Retina (tissue), 1 donor: ENCODE data around the gene TMEM37.
A peak's percentile ranks its signal among the peaks of the same experiment; 100 is the strongest.
"Not testable (repeated sequence)": the region's sequence is repeated elsewhere in the genome, so short reads cannot be mapped to it uniquely, and the experiment has no call there.

Experiments used
- DNase-seq: peaks from one replicate; pipeline ENCODE4 v3.0.0-alpha.2; 2016

Gene TMEM37, protein sequence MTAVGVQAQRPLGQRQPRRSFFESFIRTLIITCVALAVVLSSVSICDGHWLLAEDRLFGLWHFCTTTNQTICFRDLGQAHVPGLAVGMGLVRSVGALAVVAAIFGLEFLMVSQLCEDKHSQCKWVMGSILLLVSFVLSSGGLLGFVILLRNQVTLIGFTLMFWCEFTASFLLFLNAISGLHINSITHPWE

DNA sequence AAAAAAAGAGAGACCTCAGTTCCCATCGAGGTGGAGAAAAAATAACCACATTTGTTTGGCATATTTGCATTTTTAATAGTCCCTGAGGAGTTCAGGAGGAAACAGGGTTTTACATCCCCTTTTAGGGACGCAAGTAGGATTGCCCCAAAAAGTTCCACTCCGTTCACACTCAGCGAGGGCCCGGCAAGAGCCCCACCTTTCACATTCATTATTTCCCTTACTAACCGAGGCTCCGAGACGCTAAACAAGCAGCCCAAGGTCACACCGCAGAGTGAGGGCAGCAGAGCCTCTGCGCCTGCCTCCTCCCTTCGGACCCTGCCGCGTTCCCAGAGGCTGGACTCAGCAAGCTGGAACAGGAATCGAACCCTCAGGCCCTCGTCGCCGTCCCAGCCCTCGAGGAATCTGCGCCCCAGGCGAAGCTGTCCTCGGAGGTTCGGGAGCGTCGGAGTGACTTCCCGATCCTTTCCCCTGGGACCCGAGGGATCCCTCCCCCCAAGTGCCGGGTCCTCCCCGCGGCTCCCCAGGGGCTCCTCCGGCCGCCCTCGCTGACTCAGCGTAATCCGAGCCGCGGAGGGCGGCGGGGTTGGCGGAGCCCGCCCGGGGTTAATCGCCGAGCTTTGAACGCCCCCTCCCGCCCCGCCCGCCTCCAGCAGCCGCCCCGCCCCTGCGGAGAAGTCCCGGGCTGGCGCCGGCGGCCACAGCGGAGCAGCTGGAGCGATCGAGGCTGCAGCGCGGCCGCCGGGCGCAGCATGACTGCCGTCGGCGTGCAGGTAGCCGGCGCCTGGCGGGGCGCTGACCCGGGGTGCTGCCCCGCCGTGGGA, at the start of gene TMEM37:
Gene TMEM37, plus strand, starts transcription at position 700 of the 821 bp plus-strand sequence. Its CDS starts 50 bp downstream, at position 750.
- DNase-seq: peak; percentile 85

DNA sequence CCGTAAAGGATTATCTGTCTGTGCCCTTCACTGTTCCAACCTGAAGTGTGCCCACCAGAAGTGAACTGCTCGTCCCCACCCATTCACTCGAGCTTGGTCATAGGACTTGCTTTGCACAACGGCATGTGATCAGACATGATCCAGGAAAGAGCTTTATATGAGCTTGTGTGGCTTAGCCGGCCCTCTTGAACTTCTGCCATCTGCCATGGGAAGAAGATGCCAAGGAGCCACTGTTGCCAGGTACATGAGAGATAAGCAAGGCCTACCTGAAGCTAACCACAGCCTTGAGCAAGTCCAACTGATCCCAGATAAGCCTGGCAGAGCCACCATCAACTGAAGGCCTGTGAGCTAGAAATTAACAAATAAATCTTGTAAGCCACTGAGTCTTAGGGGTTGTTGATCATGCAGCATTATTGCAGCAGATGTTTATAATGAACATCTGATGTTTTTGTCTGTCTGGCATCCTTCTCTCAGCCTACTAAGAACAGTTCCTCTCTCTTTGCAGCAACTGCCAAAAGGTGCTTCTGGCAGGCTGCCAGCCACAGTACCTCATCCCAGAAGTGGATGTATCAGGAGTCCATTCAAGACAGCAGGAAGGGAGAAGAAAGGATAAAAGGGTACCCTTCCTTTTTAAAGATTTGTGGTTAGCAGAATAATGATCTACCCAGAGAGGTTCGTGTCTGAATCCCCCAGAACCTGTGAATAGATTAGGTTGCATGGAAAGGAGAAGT, 48.1 kb upstream of the TMEM37 start:
- DNase-seq: no peak

DNA sequence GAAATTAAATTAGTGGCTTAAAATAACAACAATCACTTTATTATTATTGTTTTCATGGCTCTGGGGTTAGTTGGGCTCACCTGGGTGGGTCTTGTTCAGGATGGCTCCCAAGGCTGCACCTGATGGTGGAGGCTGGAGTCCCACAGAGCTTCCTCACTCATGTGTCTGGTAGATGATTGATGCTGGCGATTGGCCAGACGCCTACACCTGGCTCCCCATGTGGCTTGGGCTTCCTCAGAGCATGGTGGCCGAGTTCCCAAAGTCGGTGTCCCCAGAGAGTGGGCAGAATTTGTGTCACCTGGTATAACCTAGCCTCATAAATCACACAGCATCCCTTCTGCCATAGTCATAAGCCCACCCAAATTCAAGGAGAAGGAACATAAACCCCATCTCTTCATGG, 46.7 kb upstream of the TMEM37 start:
- DNase-seq: no peak

DNA sequence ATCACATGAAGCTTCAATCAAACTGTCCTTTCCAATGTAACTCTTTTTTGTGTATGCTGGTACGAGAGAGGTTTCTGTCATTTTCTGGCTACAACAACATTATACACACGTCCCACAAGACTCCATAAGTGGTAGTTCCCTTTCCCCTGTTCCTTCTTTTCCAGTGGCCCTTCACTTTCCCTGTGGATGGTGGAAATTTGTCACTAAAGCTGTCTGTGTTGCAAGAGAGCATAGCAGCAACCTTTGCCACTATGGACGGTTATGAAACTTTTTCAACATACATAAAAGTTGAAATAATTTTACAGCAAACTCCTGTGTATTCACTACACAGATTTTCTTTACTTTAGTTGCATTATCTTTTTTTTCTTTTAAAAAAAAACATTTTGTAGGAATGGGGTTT, 46.2 kb upstream of the TMEM37 start:
- no peak for DNase-seq

DNA sequence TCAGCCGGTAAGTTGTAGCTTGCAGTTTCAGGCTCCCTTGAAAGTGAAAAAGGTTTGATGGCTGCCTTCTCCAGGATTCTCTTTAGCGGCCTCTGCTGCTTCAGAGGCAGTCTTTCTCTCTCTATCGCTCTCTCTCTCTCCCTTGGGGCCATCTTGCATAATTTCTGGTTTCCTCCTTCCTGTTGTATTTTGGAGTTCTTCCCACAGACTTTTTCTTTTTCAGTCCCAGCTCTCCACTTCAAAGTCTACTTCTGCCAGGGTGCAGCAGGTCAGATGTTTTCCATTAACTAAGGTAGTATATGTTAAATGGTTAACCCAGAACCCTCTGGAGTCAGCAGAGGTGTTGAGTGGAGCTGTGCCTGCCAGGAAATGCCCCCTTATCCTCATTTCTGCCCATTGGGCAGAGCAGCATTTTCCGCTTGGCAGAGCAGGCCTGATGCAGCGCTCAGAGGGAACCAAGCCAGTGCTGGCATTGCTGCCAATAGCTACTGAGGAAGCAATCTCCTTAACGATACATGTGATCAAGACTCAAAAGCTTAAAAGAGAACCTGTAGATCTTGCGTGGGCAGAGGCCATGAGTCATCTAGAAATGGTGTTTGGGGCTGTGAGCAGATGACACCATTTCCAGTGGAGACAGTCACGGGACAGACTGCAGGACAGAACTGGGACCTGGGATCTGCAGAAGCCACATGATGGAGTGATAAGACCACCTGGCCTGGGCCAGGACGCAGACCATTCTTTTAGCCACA, 44.1 kb upstream of the TMEM37 start:
- peak; percentile 6 for DNase-seq

DNA sequence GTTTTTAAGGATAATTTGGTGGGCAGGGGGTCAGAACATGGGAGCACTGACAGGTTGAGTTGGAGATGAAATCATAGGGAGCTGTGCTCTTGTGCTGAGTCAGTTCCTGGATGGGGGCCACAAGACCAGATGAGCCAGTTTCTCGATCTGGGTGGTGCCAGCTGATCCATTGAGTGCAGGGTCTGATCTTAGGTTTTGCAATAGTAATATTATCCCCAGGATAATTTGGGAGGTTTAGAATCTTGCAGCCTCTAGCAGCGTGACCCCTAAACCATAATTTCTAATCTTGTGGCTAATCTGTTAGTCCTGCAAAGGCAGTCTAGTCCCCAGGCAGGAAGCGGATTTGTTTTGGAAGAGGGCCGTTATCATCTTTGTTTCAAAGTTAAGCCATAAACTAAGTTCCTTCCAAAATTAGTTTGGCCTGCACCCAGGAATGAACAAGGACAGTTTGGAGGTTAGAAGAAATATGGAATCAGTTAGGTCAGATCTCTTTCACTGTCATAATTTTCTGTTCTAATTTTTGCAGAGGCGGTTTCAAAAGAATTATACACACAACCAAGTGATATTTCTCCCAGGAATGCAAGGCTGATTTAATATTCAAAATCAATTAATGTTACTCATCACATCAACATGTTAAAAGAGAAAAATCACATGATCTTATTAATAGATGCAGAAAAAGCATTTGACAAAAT, 41.9 kb upstream of the TMEM37 start:
- no peak for DNase-seq

DNA sequence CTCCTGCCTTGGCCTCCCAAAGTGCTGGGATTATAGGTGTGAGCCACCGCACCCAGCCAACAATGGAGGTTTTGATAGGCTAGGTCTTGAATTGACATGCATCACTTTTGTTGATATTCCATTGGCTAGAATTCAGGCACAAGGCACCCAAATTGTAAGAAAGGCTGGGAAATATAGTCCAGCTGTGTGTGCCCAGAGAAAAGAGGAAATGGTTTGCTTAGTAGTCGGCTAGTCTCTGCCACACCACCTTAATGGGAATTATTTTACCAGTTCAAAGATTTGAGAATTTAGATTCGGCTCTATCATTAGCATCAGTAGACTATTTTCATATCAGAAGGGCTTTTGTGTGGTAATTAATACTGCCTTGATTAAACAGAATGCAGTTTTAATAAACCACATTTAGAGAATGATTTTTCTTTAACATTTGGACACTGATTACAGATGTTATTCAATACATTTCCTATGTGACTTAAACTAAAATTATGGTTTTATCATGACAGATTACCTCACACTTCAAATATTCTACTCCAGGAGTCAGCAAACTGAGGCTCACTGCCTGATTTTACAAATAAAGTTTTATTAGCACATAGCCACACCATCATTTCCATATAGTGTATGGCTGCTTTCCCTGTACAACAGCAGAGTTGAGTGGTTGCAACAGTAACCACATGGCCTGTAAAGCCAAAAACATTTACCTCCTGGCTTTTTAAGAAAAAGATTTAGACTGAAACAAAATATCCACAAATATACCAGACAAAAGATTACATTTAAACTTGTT, 37.5 kb upstream of the TMEM37 start:
- DNase-seq: no peak

DNA sequence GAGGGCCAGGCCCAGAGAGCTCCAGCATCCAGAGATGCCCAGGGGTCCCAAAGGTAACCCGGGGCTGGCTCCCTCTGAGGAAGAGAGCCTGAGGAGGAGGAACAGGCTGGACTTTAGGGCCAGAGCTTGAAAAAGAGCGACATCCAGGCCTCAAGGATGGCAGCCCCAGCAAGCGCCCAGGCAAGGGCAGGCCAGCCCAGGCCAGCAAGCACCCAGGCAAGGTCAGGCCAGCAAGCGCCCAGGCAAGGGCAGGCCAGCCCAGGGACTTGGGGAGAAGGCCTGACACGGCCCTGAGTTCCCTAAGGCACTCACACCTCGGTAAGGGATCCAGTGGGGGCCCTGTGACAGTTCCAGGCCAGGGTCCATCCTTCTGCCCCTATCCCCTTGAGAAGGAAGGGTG, 34.5 kb upstream of the TMEM37 start:
- no peak for DNase-seq

DNA sequence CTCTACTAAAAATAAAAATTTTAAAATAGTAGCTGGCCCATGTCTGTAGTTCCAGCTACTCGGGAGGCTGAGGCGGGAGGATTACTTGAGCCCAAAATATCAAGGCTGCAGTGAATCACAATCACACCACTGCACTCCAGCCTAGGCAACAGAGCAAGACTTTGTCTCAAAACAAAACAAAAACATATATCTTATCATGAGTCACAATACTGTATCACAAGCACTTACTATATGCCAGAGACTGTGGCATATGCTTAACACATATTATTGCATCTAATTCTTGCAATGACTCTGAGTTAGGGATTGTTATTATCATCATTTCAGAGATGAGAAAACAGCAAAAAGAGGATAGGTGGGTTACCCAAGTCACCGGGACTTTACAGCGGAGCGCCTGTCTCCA, 29.5 kb upstream of the TMEM37 start:
- DNase-seq: no peak

DNA sequence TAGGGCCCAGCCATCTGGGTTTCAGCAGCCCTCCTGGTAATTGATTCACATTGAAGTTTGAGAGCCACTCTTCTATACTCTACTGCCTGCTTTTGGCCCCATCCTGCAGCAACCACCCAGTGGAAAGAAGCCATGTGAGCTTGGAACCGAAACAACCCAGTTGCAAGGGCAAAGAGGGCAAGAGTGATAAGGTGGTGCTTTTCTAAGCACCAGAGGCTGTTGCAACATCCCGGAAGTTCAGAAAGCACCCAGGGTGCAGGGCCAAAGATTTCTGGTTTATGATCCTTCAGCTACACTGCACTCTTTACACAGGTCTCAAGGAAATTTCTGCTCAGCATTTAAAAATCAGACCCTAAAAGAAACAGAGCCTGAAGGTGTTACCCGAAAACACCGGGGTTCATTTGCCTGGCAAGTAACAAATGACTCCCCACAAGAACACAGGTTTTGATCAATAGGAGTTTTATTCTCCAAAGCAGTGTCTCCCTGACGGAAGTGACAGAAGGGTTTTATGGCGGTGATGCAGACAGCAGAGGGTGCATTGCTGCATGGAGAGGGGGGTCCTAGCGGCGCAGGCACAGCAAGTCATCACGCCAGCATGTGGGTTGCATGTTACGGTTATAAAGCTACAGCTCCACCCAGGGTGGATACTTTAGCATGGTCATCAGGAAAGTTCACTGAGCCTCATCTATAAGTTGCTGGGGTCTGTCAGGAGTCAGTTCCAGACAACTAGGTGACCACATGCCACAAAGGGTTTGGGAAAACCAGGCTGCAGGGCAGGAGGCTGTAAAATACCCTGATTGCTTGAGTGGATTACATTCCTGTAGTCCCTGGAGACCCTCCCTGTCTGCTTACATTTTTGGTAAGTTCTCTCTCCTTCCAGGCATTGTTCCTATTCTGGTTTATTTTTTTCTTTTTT, 28.8 kb upstream of the TMEM37 start:
- no peak for DNase-seq

DNA sequence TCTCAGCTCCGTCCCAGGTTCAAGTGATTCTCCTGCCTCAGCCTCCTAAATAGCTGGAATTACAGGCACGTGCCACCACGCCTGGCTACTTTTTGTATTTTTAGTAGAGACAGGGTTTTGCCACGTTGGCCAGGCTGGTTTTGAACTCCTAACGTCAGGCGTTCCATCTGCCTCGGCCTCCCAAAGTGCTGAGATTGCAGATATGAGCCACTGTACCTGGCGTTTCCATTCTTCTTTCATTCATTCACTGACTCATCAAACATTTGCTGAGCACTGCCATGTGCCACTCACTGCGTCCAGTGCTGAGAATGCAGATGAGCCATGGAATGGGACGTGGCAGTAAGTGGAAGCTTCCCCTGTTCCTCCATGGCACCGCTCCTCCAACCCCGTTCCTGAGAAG, 28.0 kb upstream of the TMEM37 start:
- DNase-seq: not testable (repeated sequence)

DNA sequence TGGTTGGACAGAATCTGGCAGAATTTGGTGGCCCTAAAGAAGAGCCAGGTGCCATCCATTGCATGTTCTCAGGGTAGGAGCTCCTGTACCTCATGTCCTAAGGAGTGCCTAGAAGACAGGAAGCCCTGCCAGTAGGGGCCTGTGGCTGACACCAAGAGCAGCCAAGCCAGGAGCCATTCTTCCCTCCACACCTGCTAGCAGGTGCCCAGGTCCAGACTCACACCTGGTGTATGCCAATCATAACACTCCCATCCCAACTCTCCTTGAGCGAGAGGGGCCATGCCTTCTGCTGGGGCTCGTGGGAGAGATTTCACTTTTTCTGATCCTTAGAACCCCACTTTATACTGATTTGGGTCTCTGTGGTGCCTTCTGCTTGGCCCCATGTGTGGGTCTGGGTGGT, 26.5 kb upstream of the TMEM37 start:
- DNase-seq: no peak

DNA sequence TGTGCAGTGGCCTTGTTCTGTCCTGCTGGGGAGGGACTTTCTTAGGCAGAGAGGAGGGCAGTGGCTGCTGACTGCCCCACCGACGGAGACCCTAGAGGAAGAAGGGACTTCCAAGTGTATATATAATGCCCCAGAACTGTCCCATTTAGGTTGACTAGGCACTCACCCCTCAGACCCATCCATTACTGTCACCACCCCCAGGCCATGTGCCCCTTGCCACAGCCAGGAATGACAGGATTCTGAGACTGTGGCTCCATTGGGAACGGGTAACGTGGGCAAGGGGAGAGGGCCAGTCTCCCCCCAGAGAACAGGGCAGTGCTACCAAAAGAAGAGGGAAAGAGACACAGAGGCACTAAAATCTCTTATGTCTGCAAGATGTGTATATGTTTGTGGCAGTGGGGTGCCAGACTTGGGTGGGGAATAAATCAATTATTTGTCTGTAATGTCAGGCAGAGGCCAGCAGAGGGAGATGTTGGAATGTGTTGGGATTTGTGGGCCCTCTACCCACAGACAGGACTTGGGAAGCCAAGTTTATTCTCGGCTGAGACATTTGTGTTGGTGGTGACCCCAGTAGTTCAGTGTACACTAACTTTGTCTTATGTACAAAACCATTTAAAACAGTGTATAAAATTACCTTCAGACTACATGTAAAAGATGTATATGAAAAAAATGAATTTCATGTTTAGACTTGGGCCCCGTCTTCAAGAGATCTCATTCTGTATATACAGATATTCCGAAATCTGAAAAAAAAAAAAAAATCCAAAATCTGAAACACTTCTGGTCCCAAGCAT, 24.0 kb upstream of the TMEM37 start:
- DNase-seq: peak; percentile 83

DNA sequence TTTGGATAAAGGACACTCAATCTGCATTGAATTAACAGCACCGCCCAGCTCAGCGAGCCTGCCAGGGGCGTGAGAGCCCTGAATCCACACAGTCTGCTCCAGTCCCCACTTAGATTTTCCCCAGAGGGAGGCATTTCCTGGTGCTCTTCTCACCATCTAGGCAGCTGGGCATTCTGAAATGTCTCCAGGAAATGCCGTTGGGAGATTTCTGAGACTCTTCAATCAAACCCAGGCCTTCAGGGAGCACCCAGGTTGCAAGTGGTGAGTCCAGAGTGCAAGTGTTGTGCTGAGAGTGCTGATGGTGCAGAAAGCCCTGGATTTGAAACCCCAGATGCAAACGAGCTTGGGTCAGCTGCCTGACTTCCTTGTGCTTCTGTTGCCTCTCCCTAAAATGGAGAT, 23.4 kb upstream of the TMEM37 start:
- DNase-seq: no peak

DNA sequence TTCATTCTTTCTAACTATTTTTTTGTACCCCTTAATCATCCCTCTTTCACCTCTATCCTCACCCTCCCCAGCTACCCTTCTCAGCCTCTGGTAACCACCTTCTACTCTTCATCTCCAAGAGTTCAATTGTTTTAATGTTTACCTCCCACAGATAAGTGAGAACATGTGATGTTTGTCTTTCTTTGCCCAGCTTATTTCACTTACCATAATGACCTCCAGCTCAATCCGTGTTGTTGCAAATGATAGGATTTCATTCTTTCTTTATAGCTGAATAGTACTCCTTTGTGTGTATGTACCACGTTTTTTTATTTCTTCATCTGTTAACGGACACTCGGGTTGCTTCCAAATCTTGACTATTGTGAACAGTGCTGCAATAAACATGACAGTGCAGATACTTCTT, 22.1 kb upstream of the TMEM37 start:
- DNase-seq: no peak

DNA sequence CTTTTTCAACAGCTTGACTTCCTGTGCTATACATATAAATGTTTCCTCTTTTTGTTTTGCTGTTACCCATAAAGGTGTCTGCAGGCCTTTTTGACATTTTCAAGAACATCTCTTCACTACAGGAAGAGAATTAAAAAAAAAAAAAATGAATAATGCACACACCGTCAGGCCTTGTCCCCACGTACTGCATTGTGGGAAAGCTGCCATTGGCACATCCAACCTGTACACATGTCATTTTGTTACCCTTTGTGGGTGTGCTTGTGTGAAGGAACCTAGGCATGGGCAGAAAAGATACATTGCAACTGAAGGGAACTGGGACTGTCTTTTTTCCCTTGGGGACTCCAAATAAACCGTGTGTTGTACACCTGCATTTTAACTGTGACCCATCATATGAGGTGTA, 16.8 kb upstream of the TMEM37 start:
- DNase-seq: no peak

DNA sequence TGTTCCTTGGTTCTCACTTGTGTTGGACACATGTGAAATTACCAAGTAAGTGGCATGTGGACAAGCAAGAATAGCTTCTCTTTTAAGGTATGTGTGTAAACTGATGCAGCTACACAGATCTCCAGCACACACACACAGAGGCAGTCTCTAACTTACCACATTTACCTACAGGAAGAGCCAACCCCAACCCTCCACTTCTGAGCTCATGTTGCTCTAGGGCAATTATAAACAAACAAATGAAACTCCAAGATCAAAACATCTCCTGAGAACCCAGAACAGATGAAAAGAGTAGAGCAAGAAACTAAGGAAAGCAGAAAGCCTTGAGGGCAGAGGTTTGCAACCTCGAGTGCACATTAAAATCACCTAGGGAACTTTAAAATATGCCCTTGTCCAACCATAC, 16.0 kb upstream of the TMEM37 start:
- no peak for DNase-seq

DNA sequence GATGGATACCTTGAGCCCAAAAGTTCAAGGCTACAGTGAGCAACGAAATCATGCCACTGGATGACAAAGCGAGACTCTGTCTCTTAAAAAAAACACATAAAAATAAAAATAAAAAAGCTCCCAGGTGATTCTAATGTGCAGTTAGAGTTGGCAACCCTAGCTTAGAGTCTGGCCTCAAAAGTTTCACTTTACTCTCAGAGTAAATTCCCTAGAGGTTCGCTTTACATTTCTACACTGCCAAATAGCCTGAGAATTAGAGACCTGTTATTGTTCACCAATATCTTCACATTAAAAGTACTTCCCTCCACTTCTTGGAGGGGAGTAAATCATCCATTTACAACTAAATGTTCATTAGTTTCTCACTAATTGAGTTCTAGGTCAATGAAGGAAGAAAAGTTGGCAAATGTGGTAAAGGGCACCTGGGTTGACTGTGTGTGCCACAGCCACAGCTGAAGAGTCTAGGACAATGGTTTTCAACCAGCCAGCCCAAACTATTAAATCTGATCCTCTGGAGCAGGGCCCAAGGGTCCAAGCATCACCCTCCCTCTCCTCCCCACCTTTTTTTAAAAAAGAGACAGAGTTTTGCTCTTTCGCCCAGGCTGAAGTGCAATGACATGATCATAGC, 15.2 kb upstream of the TMEM37 start:
- no peak for DNase-seq

DNA sequence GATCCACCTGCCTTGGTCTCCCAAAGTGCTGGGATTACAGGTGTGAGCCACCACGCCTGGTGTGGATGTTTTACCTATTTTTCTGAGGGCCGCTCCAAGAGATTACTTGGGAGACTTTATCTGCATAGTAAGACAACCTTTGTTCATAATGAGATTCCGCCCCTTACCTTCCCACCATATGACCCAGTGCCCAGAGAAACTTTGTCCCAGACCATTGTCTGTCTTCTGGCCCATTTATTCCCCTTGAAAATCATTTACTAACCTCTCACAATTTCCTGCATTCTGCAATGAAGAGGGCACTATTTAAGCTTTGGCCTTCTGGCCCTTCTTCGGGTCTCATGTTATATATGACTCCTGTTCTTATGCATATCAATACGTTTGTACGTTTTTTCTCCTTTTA, 13.7 kb upstream of the TMEM37 start:
- no peak for DNase-seq
